PC-9 (cell line): ENCODE data around the gene DLEC1.

Experiments
- CTCF ChIP-seq: fragments of 200-600 bp; sonication (generic); conservative IDR thresholded peaks from 2 replicates; pipeline ENCODE4 v1.6.1; 2017; ENCODE audit warnings: mixed run types, antibody characterized with exemption, mild to moderate bottlenecking, moderate library complexity
- EZH2 ChIP-seq: fragments of 200-600 bp; sonication (generic); IDR thresholded peaks from 2 replicates; pipeline ENCODE4 v1.8.0; 2017; ENCODE audit warnings: antibody characterized with exemption, low read depth

- TF ChIP-seq CTCF, result no peak
- no peak for TF ChIP-seq EZH2
These were observed 44.9 kb downstream of the DLEC1 start for GRCh38 chr3:38083871-38084333.
